ENCODE results near the gene MYOM3.

The MYOM3 gene

GRCh38 chr1:24070821-24071393, 41.0 kb downstream of the MYOM3 start:
- H3K4me3 ChIP-seq (ENCODE audit: control insufficient read depth, low read depth, low read length) = no peak overlapping the region
- TF ChIP-seq, protein P1, sequence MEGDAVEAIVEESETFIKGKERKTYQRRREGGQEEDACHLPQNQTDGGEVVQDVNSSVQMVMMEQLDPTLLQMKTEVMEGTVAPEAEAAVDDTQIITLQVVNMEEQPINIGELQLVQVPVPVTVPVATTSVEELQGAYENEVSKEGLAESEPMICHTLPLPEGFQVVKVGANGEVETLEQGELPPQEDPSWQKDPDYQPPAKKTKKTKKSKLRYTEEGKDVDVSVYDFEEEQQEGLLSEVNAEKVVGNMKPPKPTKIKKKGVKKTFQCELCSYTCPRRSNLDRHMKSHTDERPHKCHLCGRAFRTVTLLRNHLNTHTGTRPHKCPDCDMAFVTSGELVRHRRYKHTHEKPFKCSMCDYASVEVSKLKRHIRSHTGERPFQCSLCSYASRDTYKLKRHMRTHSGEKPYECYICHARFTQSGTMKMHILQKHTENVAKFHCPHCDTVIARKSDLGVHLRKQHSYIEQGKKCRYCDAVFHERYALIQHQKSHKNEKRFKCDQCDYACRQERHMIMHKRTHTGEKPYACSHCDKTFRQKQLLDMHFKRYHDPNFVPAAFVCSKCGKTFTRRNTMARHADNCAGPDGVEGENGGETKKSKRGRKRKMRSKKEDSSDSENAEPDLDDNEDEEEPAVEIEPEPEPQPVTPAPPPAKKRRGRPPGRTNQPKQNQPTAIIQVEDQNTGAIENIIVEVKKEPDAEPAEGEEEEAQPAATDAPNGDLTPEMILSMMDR (conservative IDR thresholded peaks at IDR 0.05; ENCODE audit: control insufficient read depth, insufficient read depth, low read depth, low read length) = peak; percentile 91
- DNase-seq (ENCODE audit: low read depth) = peak; percentile 74

DNA sequence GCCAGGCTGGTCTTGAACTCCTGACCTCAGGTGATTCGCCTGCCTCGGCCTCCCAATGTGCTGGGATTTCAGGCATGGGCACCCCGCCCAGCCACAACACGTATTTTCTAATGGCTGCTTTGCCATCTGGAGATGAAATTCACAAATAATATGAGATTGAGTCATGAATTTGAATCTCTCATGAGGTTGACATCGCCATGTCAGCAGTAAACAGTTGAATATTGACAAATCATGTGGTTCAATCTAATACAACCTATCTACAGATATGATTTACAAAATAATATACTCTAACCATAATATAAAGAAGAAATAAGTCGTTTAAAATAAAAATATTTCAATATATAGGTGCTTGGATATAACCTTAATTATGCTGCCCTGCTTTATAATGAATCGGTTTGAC, 42.1 kb downstream of the MYOM3 start:
- DNase-seq (ENCODE audit: low read depth) = no peak
- no peak overlapping the region for H3K4me3 ChIP-seq (ENCODE audit: control insufficient read depth, low read depth, low read length)
- TF ChIP-seq, protein P1 (conservative IDR thresholded peaks at IDR 0.05; ENCODE audit: control insufficient read depth, insufficient read depth, low read depth, low read length) = no peak

- no peak for DNase-seq (ENCODE audit: low read depth)
- TF ChIP-seq, protein P1 (conservative IDR thresholded peaks at IDR 0.05; ENCODE audit: control insufficient read depth, insufficient read depth, low read depth, low read length) = no peak
- H3K4me3 ChIP-seq (ENCODE audit: control insufficient read depth, low read depth, low read length) = no peak overlapping the region
Measured at GRCh38 chr1:24067978-24068377, 44.0 kb downstream of the MYOM3 start.

- DNase-seq (ENCODE audit: low read depth) = no peak
- H3K4me3 ChIP-seq (ENCODE audit: control insufficient read depth, low read depth, low read length) = no peak overlapping the region
- TF ChIP-seq, protein P1 (conservative IDR thresholded peaks at IDR 0.05; ENCODE audit: control insufficient read depth, insufficient read depth, low read depth, low read length) = no peak
Measured at GRCh38 chr1:24065304-24065703, 46.6 kb downstream of the MYOM3 start.

DNA sequence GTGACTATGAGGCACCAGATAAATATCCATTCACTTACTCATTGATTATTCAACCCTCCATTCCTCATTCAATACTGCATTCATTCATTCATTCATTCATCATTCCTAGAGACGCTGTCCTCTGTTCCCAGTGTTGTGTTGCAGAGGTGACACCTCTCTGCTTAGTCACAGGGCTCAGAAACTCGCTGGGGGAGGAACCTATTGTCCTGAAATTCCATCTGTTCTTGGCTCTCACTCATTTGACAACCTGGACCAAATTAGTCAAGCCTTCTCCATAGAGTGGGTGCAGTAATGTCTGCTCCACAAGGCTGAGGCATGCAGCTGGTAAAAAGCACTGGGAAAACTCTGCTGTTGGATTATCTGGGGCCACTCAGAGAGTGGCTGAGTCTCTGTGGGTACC, 49.7 kb downstream of the MYOM3 start:
- no peak overlapping the region for H3K4me3 ChIP-seq (ENCODE audit: control insufficient read depth, low read depth, low read length)
- TF ChIP-seq, protein P1 (conservative IDR thresholded peaks at IDR 0.05; ENCODE audit: control insufficient read depth, insufficient read depth, low read depth, low read length) = no peak
- DNase-seq (ENCODE audit: low read depth) = no peak

- DNase-seq (ENCODE audit: low read depth) = no peak
- TF ChIP-seq, protein P1 (conservative IDR thresholded peaks at IDR 0.05; ENCODE audit: control insufficient read depth, insufficient read depth, low read depth, low read length) = no peak
- H3K4me3 ChIP-seq (ENCODE audit: control insufficient read depth, low read depth, low read length) = no peak overlapping the region
Measured at GRCh38 chr1:24060482-24060881, 51.5 kb downstream of the MYOM3 start.

Measured in fibroblast of mammary gland (primary cell).